C4-2B (cell line): Measurements from ENCODE around the gene AGBL1.

Experiments used
- H3K27ac ChIP-seq: fragments of 450-650 bp; 2 replicates; pipeline ENCODE4 v1.5.1; 2017
- ZFX ChIP-seq: fragments of 450-650 bp; IDR thresholded peaks from 2 replicates; pipeline ENCODE4 v1.6.1; 2017
- TF ChIP-seq, protein P1 (sequence below): fragments of 450-650 bp; conservative IDR thresholded peaks from 2 replicates; pipeline ENCODE4 v1.5.1; 2017; ENCODE audit warnings: mild to moderate bottlenecking

AGBL1 gene

DNA sequence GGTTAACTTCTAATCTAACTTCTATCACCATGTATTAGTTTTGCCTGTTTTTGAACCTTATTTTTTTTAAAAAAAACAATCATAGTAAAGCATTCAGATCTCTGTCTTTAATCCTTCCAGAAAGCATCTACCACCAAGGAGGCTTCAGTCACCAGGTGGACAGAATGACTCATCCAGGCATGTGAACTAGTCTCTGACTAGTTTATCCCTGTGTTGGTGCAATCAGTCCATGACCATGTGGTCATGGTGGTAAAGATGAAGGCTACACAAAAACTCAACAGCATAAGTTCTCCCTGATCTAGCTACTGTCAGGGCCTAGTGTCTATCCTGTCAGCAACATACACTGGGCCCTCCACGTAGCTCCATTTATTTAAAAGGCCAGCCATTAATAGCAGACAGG is 750.6 kb downstream of the AGBL1 start:
- H3K27ac ChIP-seq = no peak overlapping the region
- no peak for TF ChIP-seq ZFX
- TF ChIP-seq, protein P1, sequence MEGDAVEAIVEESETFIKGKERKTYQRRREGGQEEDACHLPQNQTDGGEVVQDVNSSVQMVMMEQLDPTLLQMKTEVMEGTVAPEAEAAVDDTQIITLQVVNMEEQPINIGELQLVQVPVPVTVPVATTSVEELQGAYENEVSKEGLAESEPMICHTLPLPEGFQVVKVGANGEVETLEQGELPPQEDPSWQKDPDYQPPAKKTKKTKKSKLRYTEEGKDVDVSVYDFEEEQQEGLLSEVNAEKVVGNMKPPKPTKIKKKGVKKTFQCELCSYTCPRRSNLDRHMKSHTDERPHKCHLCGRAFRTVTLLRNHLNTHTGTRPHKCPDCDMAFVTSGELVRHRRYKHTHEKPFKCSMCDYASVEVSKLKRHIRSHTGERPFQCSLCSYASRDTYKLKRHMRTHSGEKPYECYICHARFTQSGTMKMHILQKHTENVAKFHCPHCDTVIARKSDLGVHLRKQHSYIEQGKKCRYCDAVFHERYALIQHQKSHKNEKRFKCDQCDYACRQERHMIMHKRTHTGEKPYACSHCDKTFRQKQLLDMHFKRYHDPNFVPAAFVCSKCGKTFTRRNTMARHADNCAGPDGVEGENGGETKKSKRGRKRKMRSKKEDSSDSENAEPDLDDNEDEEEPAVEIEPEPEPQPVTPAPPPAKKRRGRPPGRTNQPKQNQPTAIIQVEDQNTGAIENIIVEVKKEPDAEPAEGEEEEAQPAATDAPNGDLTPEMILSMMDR = no peak

GRCh38 chr15:86833595-86833994 is 753.9 kb downstream of the AGBL1 start:
- TF ChIP-seq, protein P1 = no peak
- TF ChIP-seq ZFX = no peak
- H3K27ac ChIP-seq = no peak overlapping the region

GRCh38 chr15:86834115-86834863 is 754.6 kb downstream of the AGBL1 start:
- TF ChIP-seq, protein P1 = no peak
- TF ChIP-seq ZFX = no peak
- no peak overlapping the region for H3K27ac ChIP-seq

DNA sequence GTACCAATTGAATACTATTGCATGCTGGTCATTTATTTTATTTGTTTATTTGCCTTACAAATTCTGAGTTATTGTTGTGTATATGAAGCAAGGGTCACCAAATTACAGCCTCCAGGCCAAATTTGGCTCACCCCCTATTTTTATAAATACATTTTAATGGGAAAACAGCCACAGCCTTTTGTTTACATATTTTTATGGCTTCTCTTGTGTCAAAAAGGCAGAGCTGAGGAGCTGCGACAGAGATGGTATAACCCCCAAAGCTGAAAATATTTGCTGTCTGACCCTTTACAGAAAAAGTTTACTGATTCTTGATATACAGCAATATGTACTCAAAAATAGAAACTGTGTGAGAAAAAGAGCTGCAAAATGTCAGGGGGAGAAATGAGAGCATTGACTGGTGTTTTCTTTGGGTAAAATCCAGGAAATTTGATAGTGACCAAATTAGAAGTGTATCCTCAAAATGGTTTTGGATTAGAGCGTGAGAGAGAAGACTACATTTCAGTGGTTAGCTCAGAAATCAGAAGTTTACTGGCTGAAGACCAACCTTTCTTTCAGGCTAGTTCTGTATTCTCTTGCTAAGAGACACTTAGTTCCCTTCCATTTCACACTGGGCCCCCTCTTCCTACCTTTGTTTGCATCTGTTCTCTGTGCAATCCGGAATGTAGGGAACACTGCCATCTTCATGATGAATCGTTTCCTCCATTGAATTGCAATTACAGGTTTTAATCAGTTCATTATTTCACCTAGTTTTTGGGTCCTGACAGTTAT is 757.8 kb downstream of the AGBL1 start:
- TF ChIP-seq, protein P1 = no peak
- no peak overlapping the region for H3K27ac ChIP-seq

DNA sequence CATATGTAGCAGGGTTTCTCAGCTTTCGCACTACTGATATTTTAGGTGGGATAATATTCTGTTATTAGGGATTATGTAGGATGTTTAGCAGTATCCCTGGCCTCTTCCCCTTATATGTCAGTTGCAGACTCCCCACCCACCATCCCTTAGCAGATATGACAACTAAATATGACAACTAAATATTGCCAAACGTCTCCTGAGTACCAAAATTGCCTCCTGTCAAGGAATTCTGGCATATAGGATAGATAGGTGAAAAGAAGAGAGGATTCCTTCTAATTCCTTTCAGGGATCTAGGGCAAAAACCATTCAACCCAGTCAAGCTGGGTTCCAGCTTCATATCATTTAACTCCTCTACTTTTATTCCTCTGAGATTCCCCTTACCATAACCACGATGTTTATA is 759.8 kb downstream of the AGBL1 start:
- TF ChIP-seq ZFX = no peak
- TF ChIP-seq, protein P1 = no peak

GRCh38 chr15:86840996-86841395 is 761.3 kb downstream of the AGBL1 start:
- TF ChIP-seq, protein P1 = no peak
- no peak for TF ChIP-seq ZFX
- no peak overlapping the region for H3K27ac ChIP-seq

More for the DNA sequence above, 759.8 kb downstream of the AGBL1 start:
- no peak overlapping the region for H3K27ac ChIP-seq

DNA sequence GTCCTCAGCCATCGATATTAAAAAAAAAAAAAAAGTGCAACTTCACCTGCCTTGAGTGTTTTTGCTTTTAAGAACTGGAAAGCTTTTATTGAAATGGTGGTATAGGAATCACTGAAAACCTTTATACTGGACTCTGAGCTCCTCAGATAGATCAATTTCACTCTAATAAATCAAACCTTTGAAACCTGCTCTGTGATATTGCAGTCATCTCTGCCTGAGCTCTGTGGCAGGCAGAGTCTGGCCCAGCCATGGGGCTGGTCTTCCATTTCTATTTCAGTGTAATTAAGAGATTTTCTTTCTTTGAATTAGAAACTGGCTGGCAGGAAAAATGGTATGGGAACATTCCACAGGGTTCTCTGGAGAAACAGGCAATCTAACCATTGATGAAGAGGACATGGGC is 762.5 kb downstream of the AGBL1 start:
- no peak for TF ChIP-seq ZFX
- TF ChIP-seq, protein P1 = no peak
- no peak overlapping the region for H3K27ac ChIP-seq
